HG03066 (cell line): ENCODE data around the gene IRF9.
A peak's percentile ranks its signal among the peaks of the same experiment; 100 is the strongest.

Source experiments
- ATAC-seq: cut with Tn5 transposase; IDR thresholded peaks from one replicate; pipeline ENCODE4 v1.9.1; 2021; ENCODE audit warnings: low read depth; ENCODE audit not compliant: unreplicated experiment

The IRF9 gene, protein sequence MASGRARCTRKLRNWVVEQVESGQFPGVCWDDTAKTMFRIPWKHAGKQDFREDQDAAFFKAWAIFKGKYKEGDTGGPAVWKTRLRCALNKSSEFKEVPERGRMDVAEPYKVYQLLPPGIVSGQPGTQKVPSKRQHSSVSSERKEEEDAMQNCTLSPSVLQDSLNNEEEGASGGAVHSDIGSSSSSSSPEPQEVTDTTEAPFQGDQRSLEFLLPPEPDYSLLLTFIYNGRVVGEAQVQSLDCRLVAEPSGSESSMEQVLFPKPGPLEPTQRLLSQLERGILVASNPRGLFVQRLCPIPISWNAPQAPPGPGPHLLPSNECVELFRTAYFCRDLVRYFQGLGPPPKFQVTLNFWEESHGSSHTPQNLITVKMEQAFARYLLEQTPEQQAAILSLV

DNA sequence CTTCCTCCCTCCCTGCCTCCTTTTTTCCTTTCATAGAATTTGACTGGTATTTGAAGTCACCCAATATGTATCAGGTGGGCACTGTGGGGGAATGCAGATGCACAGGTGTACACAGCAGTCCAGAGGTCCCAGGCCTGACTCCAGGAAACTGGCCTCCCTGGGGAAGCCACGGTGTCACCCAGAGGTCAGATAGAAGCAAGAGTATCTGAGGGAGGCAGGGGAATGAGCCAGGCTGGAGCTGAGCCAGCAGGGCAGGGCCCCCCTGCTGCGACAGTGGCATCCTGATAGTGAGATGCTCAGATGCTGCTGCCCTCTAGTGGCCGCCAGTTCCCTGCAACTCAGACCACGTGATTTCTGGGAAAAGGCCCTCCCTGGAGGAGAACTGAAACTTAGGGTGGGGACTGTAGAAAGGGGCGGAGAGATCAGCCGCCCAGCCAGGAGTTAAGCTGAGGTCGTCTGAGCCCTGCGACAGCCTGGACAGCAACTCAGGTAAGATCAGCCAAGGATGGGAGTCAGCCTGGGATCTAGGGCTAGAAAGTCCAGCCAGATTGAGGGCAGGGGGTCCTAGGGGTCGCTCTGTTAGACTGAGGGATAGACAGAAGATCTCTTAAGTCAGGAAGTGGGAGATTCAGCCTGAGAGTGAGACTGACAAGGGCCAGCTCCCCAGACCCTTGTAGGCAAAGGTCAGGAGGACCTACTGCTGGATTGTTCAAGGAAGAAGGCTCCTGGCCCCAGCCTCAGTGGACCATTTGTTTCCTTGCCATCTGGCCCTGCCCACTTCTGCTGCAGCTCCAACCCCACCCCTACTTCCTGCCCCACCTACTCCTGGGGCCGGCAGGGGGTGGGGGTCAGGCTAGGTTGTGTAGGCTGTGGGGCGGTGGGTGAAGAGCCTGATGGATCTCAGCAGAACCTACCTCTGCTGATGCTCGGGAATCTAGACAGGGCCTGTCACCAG lies at the start of gene IRF9:
Gene IRF9, plus strand, starts transcription at position 416 of the 955 bp plus-strand sequence. CDS start 880 bp downstream, outside the sequence.
- peak; percentile 82 for ATAC-seq

DNA sequence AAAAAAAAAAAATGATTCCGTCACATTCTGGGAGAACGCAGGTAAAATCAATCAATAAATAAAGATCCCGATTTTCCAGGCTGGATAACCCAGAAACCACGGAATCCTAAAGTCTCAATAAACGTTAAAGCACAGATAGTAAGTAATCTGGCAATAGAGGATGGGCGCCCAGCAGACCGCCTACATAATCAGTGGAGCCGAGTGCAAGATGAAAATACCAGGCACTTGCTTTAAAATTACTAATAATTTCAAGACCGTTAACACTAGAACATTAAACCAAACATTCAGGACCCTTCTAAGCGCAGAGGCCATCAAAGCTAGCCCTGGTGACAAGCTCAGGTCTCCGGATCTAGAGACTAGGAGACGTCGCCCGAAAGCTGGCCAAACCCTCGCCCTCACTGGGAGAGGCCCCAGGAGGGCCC lies 47.7 kb upstream of the IRF9 start:
- ATAC-seq = no peak

DNA sequence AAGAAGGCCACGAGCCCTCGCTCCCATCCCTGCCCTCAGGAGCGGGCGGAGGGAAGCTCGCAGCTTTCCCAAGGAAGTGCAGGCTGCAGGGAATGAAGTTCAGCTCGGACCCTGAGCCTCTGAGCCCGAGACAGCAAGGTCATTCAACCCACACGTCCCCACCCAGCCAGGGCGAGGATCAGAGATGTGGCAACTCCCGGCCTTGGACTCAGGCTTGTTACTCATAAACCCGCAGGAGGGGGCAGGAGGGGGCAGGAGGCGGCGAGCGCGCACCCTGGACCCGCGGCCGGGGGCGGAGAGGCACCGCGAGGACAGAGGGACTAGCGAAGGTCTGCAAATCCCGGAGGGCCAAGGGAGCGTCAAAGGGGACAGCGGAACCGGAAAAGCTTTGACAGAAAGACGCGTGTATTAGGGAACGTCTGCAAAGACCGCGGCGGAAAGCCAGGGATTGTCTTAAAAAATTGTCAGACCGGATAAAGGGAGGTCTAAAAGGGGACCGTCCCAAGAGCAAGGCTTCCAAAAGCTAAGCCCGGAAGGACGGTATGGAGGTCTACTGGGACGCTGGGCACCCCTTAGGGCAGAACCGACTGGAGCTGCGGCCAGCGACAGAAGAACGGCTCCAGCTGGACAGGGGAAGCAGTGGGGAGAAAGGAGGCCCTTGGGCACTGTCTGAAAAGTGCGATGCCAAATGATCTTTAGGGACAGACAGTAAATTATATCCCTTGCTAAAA lies 47.1 kb upstream of the IRF9 start:
- ATAC-seq = peak; percentile 34

DNA sequence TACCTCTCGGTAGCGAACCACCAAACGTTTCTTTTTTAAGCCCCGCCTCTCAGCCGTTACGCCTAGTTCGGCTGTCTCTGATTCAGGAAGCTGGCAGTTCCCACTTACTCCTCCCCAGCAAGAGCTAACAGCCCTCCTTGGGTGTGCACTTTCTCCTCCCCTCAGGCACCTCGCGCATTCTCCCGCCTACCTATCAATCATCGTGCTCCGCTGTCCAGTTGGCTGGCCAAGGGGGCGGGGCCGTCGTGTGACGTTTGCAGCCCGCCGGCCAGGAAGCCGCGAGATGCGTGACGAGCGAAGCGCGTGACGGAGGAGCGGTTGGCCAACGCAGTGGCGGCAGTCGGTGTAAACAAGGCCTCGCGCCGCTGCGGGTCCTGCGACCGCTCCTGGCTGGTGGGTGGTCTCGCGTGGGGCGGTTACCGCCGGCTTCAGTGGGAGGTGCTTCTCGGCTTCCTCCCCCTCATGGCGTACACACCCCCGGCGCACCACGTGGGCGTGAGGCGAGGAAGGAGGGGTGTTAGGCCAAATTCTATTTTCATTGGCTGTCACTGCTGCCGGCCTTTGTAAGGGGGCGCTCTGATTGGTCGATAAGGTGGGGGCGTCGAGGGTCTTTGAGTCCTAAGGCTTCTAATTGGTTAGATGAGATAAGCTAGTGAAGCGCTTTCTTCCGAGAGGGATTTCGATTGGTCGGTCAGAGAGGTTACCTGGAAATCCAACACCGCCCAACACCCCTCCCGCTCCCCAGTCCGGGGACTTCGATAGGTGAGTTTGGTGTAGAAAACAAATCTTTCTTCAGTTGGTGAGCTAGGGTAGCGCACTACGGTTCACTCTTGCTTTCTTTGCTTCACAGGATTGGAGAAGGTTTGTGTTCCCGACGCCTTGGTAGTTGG lies 46.3 kb upstream of the IRF9 start, which contains the start of the genes DCAF11 and NRL:
Gene DCAF11, plus strand, starts transcription at position 246 of the 890 bp plus-strand sequence. CDS start 818 bp downstream, outside the sequence.
Gene NRL, minus strand, starts transcription at position 418 of the 890 bp plus-strand sequence. CDS start 32,101 bp downstream, outside the sequence.
- peak; percentile 87 for ATAC-seq

DNA sequence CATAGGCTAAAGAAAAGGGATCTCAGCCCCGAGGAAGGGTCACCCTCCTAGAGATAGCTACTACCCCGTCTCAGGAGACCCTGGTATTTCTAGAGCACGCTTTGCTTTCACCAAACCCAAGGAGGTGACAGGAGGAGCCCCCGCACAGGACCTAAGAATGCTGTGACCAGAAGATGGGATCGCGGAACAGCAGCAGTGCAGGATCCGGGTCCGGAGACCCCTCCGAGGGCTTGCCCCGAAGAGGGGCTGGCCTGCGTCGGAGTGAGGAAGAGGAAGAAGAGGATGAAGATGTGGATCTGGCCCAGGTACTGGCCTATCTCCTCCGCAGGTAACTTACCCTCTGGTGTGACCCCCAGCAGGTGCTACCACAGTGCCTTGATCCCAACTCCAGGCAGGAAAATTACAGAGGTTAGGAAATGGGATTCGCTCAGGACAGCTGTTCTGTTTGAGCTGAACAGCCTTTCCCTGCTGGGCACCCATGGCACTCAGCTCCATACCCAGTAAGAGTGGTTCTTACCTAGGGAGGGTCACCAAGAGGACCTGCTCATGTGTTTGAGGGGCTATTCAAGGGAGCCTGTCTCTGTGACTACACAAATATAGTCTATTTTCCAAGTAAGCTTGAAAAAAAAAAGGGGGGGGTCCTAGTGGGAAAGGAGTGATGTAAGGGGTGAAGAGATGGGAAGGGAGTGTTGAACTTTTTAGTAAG lies 45.5 kb upstream of the IRF9 start:
- ATAC-seq = no peak

DNA sequence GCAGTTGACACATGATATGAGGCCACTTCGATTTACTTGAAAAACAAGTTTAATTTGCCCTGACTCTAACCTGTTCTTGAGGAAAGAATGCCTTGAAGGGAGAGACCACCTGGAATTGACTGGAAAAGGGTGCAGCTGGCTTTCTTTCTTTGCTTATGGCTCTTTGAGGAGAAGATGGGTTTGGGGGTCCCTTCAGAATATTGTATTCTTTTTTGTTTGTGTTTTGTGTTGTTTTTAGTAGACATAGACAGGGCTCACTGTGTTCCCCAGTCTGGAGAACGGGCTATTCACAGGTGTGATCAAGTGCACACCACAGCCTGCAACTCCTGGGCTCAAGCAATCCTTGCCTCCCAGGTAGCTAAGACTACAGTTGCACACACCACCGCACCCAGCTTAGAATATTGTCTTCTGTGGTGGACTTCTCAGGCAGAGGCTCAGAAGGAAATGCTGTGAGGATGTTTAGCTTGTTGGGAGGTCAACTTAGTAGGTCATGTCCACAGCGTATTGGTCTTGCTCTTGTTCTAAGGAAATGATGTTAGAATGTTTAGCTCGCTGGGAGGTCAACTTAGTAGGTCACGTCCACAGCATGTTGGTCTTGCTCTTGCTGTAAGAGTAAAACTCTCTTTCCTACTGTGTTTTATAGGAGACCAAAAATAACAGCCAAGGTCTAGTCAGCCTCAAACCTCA lies 44.8 kb upstream of the IRF9 start:
- no peak for ATAC-seq

DNA sequence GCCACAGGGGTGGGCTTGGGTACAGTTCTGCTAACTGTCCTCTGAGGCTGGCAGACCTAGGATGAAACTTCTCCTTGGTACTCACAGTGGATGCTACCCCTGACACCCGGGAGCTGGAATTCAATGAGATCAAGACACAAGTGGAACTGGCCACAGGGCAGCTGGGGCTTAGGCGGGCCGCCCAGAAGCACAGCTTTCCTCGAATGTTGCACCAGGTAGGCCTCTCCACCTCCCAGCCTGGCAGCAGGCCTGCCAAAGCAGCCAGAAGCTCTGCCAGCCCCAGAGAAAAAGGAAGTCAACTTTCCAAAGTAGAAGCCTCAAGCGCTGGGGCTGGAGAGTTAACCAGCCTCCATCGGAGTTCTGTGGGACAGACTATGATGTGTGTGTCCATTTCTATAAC lies 43.9 kb upstream of the IRF9 start:
- ATAC-seq = no peak

DNA sequence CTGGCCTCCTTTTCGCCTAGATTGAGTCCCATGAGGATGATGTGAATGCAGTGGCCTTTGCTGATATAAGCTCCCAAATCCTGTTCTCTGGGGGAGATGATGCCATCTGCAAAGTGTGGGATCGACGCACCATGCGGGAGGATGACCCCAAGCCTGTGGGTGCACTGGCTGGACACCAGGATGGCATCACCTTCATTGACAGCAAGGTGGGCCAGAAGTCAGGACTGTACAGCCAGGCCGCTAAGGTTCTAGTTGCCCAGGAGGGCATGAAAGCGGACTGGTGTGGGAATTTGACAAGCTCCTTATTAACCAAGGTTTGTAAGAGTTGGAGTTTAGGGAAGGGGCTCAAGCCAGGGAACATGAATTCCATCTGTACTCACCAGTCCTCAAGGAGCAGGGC lies 41.4 kb upstream of the IRF9 start:
- no peak for ATAC-seq

DNA sequence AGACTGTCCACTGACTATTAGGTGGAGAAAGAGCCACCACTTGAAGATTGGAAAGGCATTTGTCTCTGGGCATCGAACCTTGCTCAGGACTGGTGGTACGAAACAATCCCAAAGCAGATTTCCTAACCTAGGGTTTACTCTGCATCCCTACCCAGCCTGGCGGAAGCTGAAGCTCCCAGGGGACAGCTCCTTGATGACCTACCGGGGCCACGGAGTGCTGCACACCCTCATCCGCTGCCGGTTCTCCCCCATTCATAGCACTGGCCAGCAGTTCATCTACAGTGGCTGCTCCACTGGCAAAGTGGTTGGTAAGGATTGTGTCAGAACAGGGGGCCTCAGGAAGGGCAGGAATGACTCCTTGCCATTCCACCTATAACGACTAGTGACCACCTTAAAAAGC lies 39.9 kb upstream of the IRF9 start:
- no peak for ATAC-seq

DNA sequence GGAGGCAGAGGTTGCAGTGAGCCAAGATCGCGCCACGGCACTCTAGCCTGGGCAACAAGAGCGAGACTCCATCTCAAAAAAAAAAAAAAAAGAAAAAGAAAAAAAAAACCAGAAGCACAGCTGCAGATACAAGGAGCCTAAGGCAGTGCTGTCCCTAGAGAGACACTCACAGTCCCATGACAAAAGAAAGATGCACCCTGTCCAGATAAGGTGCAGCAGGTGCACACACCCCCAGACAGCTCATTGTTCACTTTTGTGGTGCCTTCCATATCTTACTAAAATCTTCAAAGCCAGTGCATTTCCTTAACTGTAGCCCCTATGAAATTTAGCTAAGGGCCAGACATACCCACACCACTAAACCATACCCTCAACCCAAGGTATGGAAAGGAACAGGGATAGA lies 38.6 kb upstream of the IRF9 start:
- no peak for ATAC-seq

DNA sequence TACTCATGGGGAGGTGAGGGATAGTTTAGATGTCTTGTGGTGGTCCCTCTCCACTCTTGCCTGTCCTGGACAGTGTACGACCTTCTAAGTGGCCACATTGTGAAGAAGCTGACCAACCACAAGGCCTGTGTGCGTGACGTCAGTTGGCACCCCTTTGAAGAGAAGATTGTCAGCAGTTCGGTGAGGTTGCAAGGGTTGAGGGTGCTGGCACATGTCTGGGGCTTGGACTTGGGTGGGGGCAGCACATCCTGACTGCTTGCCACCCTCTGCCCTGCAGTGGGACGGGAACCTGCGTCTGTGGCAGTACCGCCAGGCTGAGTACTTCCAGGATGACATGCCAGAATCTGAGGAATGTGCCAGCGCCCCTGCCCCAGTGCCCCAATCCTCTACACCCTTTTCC lies 38.2 kb upstream of the IRF9 start:
- no peak for ATAC-seq

DNA sequence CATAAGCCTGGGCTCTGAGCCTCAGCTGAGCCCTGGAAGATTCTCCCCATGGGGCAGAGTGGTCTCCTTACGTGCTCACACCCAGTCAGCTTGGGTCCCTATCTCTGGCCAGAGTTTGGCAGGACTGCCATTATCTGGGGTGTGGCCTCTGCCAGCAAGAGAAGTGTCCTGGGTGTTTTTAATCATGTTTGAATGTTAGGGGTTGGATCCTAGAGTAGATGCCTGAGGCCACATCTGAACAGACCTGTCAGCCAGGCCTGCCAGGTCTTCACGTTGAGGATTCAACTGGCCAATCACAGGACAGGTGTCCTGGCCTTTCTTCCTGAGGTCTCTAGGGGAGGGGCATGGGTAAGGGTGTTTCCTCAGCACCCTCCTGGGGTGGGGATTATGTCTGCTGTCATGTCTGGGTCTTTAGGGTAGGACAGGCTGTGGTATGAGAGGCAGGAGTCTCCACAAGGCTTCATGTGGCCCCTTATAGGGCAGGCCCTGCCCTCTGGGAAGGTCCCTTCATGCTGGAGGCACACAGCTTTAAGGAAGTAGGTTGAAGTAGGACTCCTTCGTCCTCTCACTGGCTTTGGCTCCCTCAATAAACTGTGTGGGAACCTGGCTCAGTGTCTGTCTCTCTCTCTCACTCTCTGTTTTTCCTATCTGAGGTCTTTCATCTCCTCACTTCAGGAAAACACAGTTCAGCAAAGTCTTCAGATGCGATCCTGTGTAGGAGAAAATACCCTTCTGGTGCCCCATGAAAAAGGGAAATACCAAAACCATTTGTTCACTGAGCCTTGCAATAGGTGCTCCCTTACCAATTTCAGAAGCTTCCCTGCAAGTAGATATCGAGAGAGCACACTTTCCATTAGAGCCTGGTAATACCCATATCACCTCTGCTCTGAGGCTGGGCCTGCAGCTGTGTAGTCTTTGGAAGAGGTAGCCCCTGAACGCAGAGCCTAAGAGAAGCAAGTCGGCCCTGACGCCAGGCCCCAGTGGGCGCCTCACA lies 37.3 kb upstream of the IRF9 start:
- no peak for ATAC-seq

DNA sequence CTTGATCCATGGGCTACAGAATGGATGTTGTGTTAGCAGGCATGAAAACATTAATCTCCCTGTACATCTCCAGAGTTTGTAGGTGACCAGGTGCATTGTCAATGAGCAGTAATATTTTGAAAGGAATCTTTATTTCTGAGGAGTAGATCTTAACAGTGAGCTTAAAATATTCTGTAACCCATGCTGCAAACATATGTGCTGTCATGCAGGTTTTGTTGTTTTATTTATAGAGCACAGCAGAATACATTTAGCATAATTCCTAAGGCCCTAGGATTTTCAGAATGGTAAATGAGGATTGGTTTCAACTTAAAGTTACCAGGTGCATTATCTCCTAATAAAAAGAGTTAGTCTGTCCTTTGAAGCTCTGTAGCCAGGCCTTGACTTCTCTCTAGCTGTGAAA lies 34.1 kb upstream of the IRF9 start:
- no peak for ATAC-seq

DNA sequence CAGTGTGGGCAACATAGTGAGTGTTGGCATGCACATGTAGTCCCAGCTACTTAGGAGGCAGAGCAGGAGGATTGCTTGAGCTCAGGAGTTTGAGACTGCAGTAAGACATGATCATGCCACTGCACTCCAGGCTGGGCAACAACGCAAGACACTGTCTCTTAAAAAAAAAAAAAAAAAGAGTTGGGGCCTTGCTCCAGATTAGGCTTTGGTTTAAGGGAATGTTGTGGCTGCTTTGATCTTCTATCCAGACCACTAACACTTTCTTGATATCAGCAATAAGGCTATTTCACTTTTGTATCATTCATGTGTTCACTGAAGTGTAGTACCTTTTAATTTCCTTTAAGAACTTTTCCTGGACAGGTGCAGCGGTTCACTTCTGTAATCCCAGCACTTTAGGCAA lies 33.4 kb upstream of the IRF9 start:
- no peak for ATAC-seq

DNA sequence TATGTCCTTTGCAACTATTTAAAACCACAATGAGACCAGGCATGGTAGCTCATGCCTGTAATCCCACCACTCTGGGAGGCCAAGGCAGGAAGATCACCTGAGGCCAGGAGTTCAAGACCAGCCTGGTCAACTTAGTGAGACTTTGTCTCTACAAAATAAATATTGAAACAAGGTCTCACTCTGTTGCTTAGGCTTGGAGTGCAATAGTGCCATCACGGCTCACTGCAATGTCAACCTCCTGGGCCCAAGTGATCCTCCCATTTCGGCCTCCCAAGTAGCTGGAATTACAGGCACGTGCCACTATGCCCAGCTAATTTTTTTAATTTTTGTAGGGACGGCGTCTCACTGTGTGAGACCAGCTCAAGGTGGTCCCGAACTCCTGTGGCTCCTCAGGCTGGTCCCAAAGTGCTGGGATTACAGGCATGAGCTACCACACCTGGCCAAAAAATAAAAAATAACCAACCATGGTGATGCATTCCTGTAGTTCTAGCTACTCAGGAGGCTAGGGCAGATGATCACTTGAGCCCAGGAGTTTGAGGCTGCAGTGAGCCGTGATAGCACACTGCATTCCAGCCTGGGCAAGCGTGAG lies 31.6 kb upstream of the IRF9 start:
- ATAC-seq = no peak

DNA sequence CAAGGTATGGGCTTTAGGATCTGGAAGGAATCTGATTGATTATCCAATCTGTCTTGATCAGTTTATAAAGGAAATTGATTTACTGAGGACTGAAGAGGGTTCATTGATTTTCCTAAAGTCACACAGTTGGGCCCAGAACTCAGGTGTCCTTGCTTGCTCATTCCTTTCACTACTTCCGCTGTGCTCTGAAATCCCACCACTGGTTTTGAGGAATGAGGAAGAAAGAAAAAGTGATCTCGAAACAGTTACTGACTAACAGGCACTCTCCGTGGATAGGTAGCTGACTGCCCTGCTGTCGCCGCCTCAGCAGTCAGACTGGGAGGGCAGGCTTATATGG lies 30.7 kb upstream of the IRF9 start, which contains the start of gene FITM1:
Gene FITM1, plus strand, starts transcription at position 280 of the 337 bp plus-strand sequence. CDS start 905 bp downstream, outside the sequence.
- no peak for ATAC-seq
